SK-N-SH treated with all-trans-retinoic acid at 6 μM for 48 hours (cell line): Measurements from ENCODE around the gene ZBTB5.

ENCODE experiments used
- ATAC-seq: fragments of 200-7000 bp; cut with Tn5 transposase; 3 replicates; pipeline ENCODE4 v1.9.1; 2020; ENCODE audit warnings: mild to moderate bottlenecking, moderate library complexity
- ARNTL ChIP-seq: fragments of 450-650 bp; formaldehyde crosslinking; IDR thresholded peaks from 2 replicates; pipeline ENCODE4 v1.5.0; 2020; ENCODE audit warnings: low read depth, mild to moderate bottlenecking, moderate library complexity, borderline replicate concordance
- BACH2 ChIP-seq: fragments of 250-450 bp; sonication (Bioruptor Pico); IDR thresholded peaks from 2 replicates; pipeline ENCODE4 v1.9.0; 2021; ENCODE audit warnings: mild to moderate bottlenecking, borderline replicate concordance
- CREB5 ChIP-seq: fragments of 250-450 bp; sonication (Bioruptor Pico); IDR thresholded peaks from 2 replicates; pipeline ENCODE4 v1.5.1; 2020; ENCODE audit warnings: low read depth, mild to moderate bottlenecking, moderate library complexity
- CSDC2 ChIP-seq: fragments of 250-450 bp; sonication (Bioruptor Pico); IDR thresholded peaks from 2 replicates; pipeline ENCODE4 v1.5.0; 2020; ENCODE audit warnings: mild to moderate bottlenecking, moderate library complexity
- GLIS3 ChIP-seq: fragments of 250-450 bp; sonication (Bioruptor Pico); IDR thresholded peaks from 2 replicates; pipeline ENCODE4 v1.5.0; 2020; ENCODE audit warnings: mild to moderate bottlenecking, moderate library complexity
- ISL1 ChIP-seq: fragments of 250-450 bp; sonication (Bioruptor Pico); IDR thresholded peaks from 2 replicates; pipeline ENCODE4 v2.1.2; 2022; ENCODE audit warnings: mild to moderate bottlenecking, moderate library complexity
- PPARA ChIP-seq: fragments of 250-450 bp; sonication (Bioruptor Pico); IDR thresholded peaks from 2 replicates; pipeline ENCODE4 v1.5.0; 2020; ENCODE audit warnings: mild to moderate bottlenecking, borderline replicate concordance
- TCF4 ChIP-seq: fragments of 250-450 bp; sonication (Bioruptor Pico); IDR thresholded peaks from 2 replicates; pipeline ENCODE4 v1.8.0; 2021; ENCODE audit warnings: mild to moderate bottlenecking, moderate library complexity, borderline replicate concordance
- ZC3H10 ChIP-seq: fragments of 250-450 bp; sonication (Bioruptor Pico); IDR thresholded peaks from 2 replicates; pipeline ENCODE4 v1.5.1; 2021; ENCODE audit warnings: mild to moderate bottlenecking, moderate library complexity
- ZFP3 ChIP-seq: fragments of 250-450 bp; sonication (Bioruptor Pico); IDR thresholded peaks from 2 replicates; pipeline ENCODE4 v1.5.0; 2020; ENCODE audit warnings: mild to moderate bottlenecking, moderate library complexity
- ZFP30 ChIP-seq: fragments of 450-650 bp; formaldehyde crosslinking; IDR thresholded peaks from 2 replicates; pipeline ENCODE4 v1.5.0; 2022; ENCODE audit warnings: mild to moderate bottlenecking, moderate library complexity
- ZNF565 ChIP-seq: fragments of 450-650 bp; formaldehyde crosslinking; conservative IDR thresholded peaks from 2 replicates; pipeline ENCODE4 v1.5.0; 2020; ENCODE audit warnings: low read depth, mild to moderate bottlenecking, moderate library complexity
- ZNF70 ChIP-seq: fragments of 450-650 bp; formaldehyde crosslinking; IDR thresholded peaks from 2 replicates; pipeline ENCODE4 v1.5.0; 2020; ENCODE audit warnings: mild to moderate bottlenecking, moderate library complexity
- ZNF8 ChIP-seq: fragments of 450-650 bp; formaldehyde crosslinking; IDR thresholded peaks from 2 replicates; pipeline ENCODE4 v1.5.0; 2020; ENCODE audit warnings: mild to moderate bottlenecking, moderate library complexity
- TF ChIP-seq, protein P1 (sequence below): fragments of 250-450 bp; sonication (Bioruptor Pico); IDR thresholded peaks from 2 replicates; pipeline ENCODE4 v1.8.0; 2021; ENCODE audit warnings: low read depth, mild to moderate bottlenecking, moderate library complexity, borderline replicate concordance
- TF ChIP-seq, protein P2 (sequence below): fragments of 250-450 bp; sonication (Bioruptor Pico); IDR thresholded peaks from 2 replicates; pipeline ENCODE4 v1.5.0; 2020; ENCODE audit warnings: mild to moderate bottlenecking, moderate library complexity
- TF ChIP-seq, protein P3 (sequence below): fragments of 250-450 bp; sonication (Bioruptor Pico); IDR thresholded peaks from 2 replicates; pipeline ENCODE4 v1.5.1; 2021; ENCODE audit warnings: mild to moderate bottlenecking, moderate library complexity

Gene ZBTB5

DNA sequence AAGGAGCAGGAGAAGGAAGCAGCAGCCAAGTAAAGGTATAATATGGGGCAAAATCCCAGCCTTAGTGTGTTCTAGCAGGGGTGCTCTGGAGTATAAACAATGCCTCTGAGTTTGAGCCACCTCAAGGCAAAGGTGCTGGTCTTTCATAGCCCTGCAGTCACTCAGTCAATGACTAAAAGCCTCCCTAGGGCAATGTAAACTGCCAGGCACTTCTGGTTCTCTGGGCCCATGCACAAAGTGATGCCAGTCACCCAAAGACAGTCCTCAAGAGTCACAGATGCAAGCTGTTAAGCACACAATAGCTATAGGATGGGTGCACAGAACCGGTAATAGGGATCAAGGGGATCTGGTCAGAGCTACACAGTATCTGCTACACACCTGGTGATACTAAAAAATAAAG lies 12.6 kb downstream of the ZBTB5 start:
- TF ChIP-seq CREB5 (no peak), ZFP30 (CRISPR knock-in tag) (no peak), BACH2 (no peak), PPARA (CRISPR knock-in tag) (no peak), ARNTL (CRISPR knock-in tag) (no peak), ZNF565 (CRISPR knock-in tag) (no peak), ZNF70 (CRISPR knock-in tag) (no peak), ZFP3 (CRISPR knock-in tag) (no peak), ZC3H10 (CRISPR knock-in tag) (no peak)
- TF ChIP-seq, protein P1, sequence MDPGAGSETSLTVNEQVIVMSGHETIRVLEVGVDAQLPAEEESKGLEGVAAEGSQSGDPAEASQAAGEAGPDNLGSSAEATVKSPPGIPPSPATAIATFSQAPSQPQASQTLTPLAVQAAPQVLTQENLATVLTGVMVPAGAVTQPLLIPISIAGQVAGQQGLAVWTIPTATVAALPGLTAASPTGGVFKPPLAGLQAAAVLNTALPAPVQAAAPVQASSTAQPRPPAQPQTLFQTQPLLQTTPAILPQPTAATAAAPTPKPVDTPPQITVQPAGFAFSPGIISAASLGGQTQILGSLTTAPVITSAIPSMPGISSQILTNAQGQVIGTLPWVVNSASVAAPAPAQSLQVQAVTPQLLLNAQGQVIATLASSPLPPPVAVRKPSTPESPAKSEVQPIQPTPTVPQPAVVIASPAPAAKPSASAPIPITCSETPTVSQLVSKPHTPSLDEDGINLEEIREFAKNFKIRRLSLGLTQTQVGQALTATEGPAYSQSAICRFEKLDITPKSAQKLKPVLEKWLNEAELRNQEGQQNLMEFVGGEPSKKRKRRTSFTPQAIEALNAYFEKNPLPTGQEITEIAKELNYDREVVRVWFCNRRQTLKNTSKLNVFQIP: no peak
- TF ChIP-seq, protein P2, sequence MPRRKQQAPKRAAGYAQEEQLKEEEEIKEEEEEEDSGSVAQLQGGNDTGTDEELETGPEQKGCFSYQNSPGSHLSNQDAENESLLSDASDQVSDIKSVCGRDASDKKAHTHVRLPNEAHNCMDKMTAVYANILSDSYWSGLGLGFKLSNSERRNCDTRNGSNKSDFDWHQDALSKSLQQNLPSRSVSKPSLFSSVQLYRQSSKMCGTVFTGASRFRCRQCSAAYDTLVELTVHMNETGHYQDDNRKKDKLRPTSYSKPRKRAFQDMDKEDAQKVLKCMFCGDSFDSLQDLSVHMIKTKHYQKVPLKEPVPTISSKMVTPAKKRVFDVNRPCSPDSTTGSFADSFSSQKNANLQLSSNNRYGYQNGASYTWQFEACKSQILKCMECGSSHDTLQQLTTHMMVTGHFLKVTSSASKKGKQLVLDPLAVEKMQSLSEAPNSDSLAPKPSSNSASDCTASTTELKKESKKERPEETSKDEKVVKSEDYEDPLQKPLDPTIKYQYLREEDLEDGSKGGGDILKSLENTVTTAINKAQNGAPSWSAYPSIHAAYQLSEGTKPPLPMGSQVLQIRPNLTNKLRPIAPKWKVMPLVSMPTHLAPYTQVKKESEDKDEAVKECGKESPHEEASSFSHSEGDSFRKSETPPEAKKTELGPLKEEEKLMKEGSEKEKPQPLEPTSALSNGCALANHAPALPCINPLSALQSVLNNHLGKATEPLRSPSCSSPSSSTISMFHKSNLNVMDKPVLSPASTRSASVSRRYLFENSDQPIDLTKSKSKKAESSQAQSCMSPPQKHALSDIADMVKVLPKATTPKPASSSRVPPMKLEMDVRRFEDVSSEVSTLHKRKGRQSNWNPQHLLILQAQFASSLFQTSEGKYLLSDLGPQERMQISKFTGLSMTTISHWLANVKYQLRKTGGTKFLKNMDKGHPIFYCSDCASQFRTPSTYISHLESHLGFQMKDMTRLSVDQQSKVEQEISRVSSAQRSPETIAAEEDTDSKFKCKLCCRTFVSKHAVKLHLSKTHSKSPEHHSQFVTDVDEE (CRISPR knock-in tag): no peak
- peak; percentile 34 for ATAC-seq

DNA sequence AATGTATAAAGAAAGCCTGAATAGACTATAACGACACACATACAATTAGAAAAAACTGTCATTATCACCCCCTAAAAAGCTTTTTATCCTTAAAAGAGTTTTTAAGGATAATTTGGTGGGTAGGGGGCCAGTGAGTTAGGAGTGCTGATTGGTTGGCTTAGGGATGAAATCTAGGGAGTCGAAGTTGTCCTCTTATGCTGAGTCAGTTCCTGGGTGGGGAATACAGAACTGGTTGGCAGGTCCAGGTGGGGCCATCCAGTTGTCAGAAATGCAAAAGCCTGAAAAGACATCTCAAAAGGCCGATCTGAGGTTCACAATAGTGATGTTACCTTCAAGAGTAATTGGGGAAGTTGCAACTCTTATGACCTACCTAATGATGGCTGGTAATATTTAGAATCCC lies 13.6 kb downstream of the ZBTB5 start:
- TF ChIP-seq ZC3H10 (CRISPR knock-in tag) (no peak), CSDC2 (CRISPR knock-in tag) (no peak), ISL1 (CRISPR knock-in tag) (no peak), ZNF8 (CRISPR knock-in tag) (no peak), TCF4 (CRISPR knock-in tag) (no peak)
- TF ChIP-seq, protein P1: no peak
- TF ChIP-seq, protein P2 (CRISPR knock-in tag): no peak
- no peak for ATAC-seq

GRCh38 chr9:37449862-37450632 lies 15.2 kb downstream of the ZBTB5 start:
- TF ChIP-seq, protein P3, sequence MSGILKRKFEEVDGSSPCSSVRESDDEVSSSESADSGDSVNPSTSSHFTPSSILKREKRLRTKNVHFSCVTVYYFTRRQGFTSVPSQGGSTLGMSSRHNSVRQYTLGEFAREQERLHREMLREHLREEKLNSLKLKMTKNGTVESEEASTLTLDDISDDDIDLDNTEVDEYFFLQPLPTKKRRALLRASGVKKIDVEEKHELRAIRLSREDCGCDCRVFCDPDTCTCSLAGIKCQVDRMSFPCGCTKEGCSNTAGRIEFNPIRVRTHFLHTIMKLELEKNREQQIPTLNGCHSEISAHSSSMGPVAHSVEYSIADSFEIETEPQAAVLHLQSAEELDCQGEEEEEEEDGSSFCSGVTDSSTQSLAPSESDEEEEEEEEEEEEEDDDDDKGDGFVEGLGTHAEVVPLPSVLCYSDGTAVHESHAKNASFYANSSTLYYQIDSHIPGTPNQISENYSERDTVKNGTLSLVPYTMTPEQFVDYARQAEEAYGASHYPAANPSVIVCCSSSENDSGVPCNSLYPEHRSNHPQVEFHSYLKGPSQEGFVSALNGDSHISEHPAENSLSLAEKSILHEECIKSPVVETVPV: no peak
- TF ChIP-seq ZNF8 (CRISPR knock-in tag) (no peak), GLIS3 (CRISPR knock-in tag) (no peak), ZFP30 (CRISPR knock-in tag) (no peak), BACH2 (no peak), CSDC2 (CRISPR knock-in tag) (no peak), CREB5 (no peak)
- TF ChIP-seq, protein P2 (CRISPR knock-in tag): no peak
- TF ChIP-seq, protein P1: no peak
- ATAC-seq: no peak
